ENCODE measurements around the gene UBC. TPM values are rescaled to one million over a fixed set of nuclear protein-coding genes. Genes with fewer than 3 reads are reported as not detected.

UBC gene
- total and polyA plus RNA-seq, 9 of the 15 experiments (the other 6 are each of a cell fraction or from before 2014, with no cell fraction given): 533 to 1,153 (median 813) TPM

GRCh38 chr12:124876171-124876570 is 38.3 kb downstream of the UBC start (continued):
- TF ChIP-seq, protein P1, sequence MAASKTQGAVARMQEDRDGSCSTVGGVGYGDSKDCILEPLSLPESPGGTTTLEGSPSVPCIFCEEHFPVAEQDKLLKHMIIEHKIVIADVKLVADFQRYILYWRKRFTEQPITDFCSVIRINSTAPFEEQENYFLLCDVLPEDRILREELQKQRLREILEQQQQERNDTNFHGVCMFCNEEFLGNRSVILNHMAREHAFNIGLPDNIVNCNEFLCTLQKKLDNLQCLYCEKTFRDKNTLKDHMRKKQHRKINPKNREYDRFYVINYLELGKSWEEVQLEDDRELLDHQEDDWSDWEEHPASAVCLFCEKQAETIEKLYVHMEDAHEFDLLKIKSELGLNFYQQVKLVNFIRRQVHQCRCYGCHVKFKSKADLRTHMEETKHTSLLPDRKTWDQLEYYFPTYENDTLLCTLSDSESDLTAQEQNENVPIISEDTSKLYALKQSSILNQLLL (CRISPR knock-in tag; IDR thresholded peaks at IDR 0.05; ENCODE audit: borderline replicate concordance): no peak
- no peak for TF ChIP-seq GTF2E2 (tag; IDR thresholded peaks at IDR 0.05)
- TF ChIP-seq FOXO4 (CRISPR knock-in tag; IDR thresholded peaks at IDR 0.05): no peak
- no peak for TF ChIP-seq RBBP5 (IDR thresholded peaks at IDR 0.05; ENCODE audit: borderline replicate concordance, insufficient read depth, low read length, poor library complexity, severe bottlenecking)
- TF ChIP-seq POLR2B (IDR thresholded peaks at IDR 0.05; ENCODE audit: low read depth, partially characterized antibody): peak; percentile 39
- 0 out of 2 replicates have a peak, but pooled peaks have one; percentile 20 for TF ChIP-seq ETV5 (CRISPR knock-in tag; IDR thresholded peaks at IDR 0.05; ENCODE audit: low read depth)
- TF ChIP-seq MYBL2 (IDR thresholded peaks at IDR 0.05; ENCODE audit: low read depth): no peak
- TF ChIP-seq MYBL2 (CRISPR knock-in tag; IDR thresholded peaks at IDR 0.05; ENCODE audit: borderline replicate concordance): no peak
- no peak for TF ChIP-seq ZNF586 (CRISPR knock-in tag; conservative IDR thresholded peaks at IDR 0.05)
- TF ChIP-seq IRF2 (CRISPR knock-in tag; IDR thresholded peaks at IDR 0.05): no peak
- no peak for TF ChIP-seq KHSRP (IDR thresholded peaks at IDR 0.05)
- TF ChIP-seq YY1 (IDR thresholded peaks at IDR 0.05; ENCODE audit: borderline replicate concordance in 1 of 3, control insufficient read depth in 1 of 3, extremely low read depth in 1 of 3, insufficient read depth in 3 of 3, insufficient read length in 1 of 3, insufficient replicate concordance in 2 of 3, low read depth in 1 of 3, low read length in 2 of 3): no peak
- TF ChIP-seq SMARCA5 (IDR thresholded peaks at IDR 0.05): peak; percentile 86
- no peak for TF ChIP-seq BMI1 (IDR thresholded peaks at IDR 0.05; ENCODE audit: low read length)
- TF ChIP-seq NFRKB (IDR thresholded peaks at IDR 0.05; ENCODE audit: low read depth): 0 out of 2 replicates have a peak, but pooled peaks have one; percentile 54
- no peak for TF ChIP-seq CUX1 (CRISPR knock-in tag; IDR thresholded peaks at IDR 0.05)
- peak in 1 of 2 experiments; percentile 76; a peak in 1 of 4 replicates for TF ChIP-seq MCM7 (IDR thresholded peaks at IDR 0.05)
- TF ChIP-seq, protein P2, sequence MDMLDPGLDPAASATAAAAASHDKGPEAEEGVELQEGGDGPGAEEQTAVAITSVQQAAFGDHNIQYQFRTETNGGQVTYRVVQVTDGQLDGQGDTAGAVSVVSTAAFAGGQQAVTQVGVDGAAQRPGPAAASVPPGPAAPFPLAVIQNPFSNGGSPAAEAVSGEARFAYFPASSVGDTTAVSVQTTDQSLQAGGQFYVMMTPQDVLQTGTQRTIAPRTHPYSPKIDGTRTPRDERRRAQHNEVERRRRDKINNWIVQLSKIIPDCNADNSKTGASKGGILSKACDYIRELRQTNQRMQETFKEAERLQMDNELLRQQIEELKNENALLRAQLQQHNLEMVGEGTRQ (CRISPR knock-in tag; IDR thresholded peaks at IDR 0.05): no peak
- TF ChIP-seq RAD21 (CRISPR knock-in tag; conservative IDR thresholded peaks at IDR 0.05 in 1 of 2, IDR thresholded peaks at IDR 0.05 in 1 of 2): no peak
- no peak for TF ChIP-seq MTA3 (IDR thresholded peaks at IDR 0.05; ENCODE audit: borderline replicate concordance)

Data from K562 (cell line).